Astrocyte of the cerebellum (primary cell): Measurements from ENCODE around the gene CFAP73.
"Not testable (repeated sequence)": the region's sequence is repeated elsewhere in the genome, so short reads cannot be mapped to it uniquely, and the experiment has no call there.

Experiments used
- DNase-seq: peaks from one replicate; pipeline ENCODE4 v3.0.0-alpha.2; 2011; ENCODE audit warnings: low read depth
- H3K4me3 ChIP-seq: 2 replicates; pipeline ENCODE4 v1.5.1; 2011; ENCODE audit warnings: mild to moderate bottlenecking, low read depth, low read length, moderate library complexity
- CTCF ChIP-seq: IDR thresholded peaks from 2 replicates; pipeline ENCODE4 v1.5.1; 2012; ENCODE audit warnings: low read length, low read depth, moderate library complexity, mild to moderate bottlenecking; ENCODE audit errors: missing control alignments
- in situ Hi-C: cut with HindIII; loops from 2 replicates; pipeline ENCODE4 v1.10.0; 2017; ENCODE audit warnings: low sequenced_read_pairs

Gene CFAP73

DNA sequence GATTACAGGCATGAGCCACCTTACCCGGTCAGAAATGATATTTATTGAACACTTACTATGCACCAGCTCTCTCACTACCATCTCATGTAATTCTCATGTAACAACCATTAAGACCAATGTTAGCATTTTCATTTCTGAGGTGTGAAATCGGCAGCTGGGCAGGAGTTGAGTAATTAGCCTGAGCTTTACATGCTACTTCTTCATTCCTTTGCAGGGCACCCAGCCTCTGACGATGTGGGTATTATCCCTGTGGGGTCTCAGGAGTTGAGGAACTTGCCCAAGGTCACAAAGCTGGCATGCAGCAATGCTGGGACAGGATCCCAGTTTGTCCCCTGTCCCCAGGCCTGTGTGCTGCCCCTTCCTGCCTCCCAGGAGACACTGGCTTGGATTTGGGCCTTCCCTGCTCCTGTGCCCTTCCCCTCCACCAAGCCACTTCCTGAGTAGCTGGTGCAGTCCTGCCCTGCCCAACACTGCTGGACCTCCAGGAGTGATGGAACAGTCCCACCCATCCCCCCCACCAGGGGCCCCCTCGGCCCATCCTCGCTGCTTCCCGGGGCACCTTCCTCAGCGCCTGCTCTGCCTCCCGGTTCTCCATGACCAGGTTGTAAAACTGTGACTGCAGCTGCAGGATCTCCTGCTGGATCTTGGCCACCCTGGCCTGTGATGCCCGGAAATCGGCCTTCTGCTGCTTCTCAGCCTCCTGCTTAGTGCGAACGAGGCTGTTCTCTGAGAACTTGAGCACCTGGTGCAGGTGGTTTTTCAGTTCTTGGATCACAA, 50.7 kb downstream of the CFAP73 start:
- DNase-seq = no peak
- TF ChIP-seq CTCF = no peak
- H3K4me3 ChIP-seq = no peak overlapping the region
- in situ Hi-C loops = no loop called here

DNA sequence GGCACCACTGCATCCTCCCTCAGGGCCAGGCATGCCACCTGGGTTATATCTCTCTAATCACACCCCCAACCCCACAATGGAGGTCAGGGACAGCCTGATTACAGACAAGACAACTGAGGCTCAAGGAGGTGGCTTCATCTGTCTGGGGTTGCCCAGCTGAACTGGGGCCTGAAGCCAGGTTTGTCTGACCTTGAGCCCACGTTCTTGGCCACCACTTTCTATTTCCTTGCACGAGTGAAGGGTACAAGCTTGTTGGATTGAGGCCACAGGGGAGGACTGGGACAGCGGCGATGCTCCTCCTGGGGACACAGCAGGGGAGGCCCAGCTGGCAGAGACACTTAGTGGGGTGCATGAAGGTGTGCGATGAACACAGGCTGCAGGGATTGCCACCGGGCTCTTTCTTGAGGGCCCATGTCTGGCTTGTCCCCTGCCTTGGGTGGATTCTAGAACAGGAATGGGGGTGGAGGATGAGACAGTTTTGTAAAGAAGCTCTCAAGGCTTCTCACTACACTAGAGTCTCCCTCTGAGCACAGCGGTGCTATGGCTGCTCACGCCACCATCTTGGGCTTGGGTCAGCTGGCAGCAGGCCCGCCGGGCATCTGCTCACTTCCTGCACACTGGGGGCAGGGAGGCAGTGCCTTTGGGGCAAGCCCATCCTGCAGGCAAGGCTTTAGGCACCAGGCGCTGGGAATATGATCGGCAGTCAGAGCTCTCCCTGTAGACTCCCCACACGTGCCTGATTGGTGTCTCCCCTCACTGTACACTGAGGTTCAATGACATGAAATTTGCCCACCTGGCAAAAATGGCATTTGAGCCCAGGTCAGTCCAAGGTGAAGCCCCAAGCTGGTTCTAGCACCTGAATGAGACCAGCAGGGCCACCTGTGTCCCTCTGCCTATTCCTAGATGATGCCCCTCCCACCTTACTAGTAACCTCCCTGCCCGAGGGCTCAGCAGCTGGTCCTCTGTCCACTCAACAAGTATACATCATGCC, 52.0 kb downstream of the CFAP73 start:
- TF ChIP-seq CTCF = no peak
- in situ Hi-C loops = no loop called here
- DNase-seq = no peak
- H3K4me3 ChIP-seq = no peak overlapping the region

- in situ Hi-C loops = no loop called here
- H3K4me3 ChIP-seq = no peak overlapping the region
- TF ChIP-seq CTCF = no peak
- no peak for DNase-seq
These were observed 53.0 kb downstream of the CFAP73 start for GRCh38 chr12:113202300-113203075.

DNA sequence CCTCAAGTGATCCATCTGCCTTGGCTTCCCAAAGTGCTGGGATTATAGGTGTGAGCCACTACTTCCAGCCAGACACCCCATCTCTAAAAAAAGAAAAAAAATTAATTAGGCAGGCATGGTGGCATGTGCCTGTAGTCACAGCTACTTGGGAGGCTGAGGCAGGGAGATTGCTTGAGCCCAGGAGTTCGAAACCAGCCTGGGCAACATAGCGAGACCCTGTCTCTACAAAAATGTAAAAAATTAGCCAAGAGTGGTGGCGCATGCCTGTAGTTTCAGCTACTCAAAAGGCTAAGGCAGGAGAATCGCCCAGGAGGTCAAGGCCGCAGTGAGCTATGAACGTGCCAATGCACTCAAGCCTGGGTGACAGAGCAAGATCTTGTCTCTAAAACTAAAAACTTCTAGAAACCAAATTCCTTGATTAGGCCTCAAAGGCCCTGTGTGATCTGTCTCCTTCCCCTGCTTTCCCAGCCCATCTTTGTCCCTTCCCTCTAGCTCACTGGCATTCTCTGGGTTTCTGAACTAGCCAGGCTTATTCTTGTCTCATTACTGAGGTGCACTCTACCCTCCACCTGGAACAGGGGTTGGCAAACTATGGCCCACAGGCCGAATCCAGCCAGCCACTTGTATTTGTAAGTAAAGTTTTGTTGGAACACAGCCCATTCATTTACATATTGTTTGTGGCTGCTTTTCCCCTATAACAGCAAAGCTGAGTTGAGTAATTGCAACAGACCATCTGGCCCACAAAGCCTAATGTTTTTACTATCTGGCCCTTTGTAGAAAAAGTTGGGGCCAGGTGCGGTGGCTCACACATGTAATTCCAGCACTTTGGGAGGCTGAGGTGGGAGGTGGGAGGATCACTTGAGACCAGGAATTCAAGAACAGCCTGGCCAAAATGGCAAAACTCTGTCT, 54.6 kb downstream of the CFAP73 start:
- no peak for TF ChIP-seq CTCF
- no peak overlapping the region for H3K4me3 ChIP-seq

DNA sequence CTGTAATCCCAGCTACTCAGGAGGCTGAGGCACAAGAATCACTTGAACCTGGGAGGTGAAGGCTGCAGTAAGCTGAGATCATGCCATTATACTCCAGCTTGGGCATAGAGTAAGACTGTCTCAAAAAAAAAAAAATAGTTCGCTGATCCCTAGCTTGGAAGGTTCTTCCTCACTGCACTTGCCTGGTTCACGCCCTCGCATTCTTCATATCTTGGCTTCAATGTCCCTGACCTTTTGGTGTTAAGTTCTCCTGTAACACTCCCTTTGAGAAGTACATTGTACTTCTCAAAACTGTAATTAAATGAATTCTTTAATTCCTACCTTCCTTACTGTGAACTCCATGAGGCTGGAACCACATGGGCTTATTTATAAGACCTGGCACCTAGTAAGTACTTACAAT, 55.3 kb downstream of the CFAP73 start:
- in situ Hi-C loops = no loop called here

More for the DNA sequence above, 54.6 kb downstream of the CFAP73 start:
- no peak for DNase-seq
- in situ Hi-C loops = no loop called here

GRCh38 chr12:113206802-113207201, 57.3 kb downstream of the CFAP73 start:
- H3K4me3 ChIP-seq, in situ Hi-C loops: not testable (repeated sequence)

More for the DNA sequence above, 55.3 kb downstream of the CFAP73 start:
- no peak for TF ChIP-seq CTCF
- H3K4me3 ChIP-seq = no peak overlapping the region
- no peak for DNase-seq

More at GRCh38 chr12:113206802-113207201, 57.3 kb downstream of the CFAP73 start:
- DNase-seq = not testable (repeated sequence)
